B cell (primary cell): ENCODE results near the gene PLEKHA3. TPM values are rescaled to one million over a fixed set of nuclear protein-coding genes. Genes with fewer than 3 reads are reported as not detected.

Experiments
- ATAC-seq: fragments of 200-7000 bp; cut with Tn5 transposase; one replicate; pipeline ENCODE4 v1.10.0; 2021; ENCODE audit warnings: low read depth, mild to moderate bottlenecking, moderate number of reproducible peaks, moderate library complexity
- CTCF ChIA-PET: fragments of 350-600 bp; sonication (Branson Sonifier 250); formaldehyde crosslinking; loops from one replicate; lab custom pipeline; 2021; ENCODE audit warnings: antibody characterized with exemption, inconsistent platforms; lab: Charles Lee
- POLR2A ChIA-PET: fragments of 350-600 bp; sonication (Branson Sonifier 250); formaldehyde crosslinking; loops from one replicate; lab custom pipeline; 2021; ENCODE audit warnings: antibody characterized with exemption; lab: Charles Lee
- DNase-seq: peaks from one replicate; pipeline ENCODE4 v3.0.0; 2013
- H2AFZ ChIP-seq: 2 replicates; pipeline ENCODE4 v1.6.1; 2012; ENCODE audit warnings: mild to moderate bottlenecking, low read depth, low read length; ENCODE audit not compliant: insufficient read depth, poor library complexity, severe bottlenecking
- H3K27ac ChIP-seq, 2 donors: 1 replicate in 1 of 2; 2 replicates in 1 of 2; pipeline ENCODE4 v1.5.1; 2012 to 2013; ENCODE audit warnings: low read length in 2 of 2, mild to moderate bottlenecking in 2 of 2, moderate library complexity in 1 of 2
- H3K27me3 ChIP-seq, 4 experiments: fragments of 200-600 bp in 1 of 4; sonication (generic) in 1 of 4; replicated peaks in 1 of 4; 1 replicate in 2 of 4; 2 replicates in 2 of 4; pipeline versions ENCODE4 v1.6.1 to v1.7.0; 2013 to 2016; ENCODE audit warnings: low read length in 3 of 4, mild to moderate bottlenecking in 2 of 4, mixed read lengths in 1 of 4, moderate library complexity in 1 of 4; ENCODE audit not compliant: insufficient read depth in 4 of 4, control insufficient read depth in 3 of 4; ENCODE audit errors: control extremely low read depth in 1 of 4
- H3K36me3 ChIP-seq, 2 experiments: replicated peaks in 1 of 2; 1 replicate in 1 of 2; 2 replicates in 1 of 2; pipeline versions ENCODE4 v1.6.1 to v1.7.1; 2013; ENCODE audit warnings: low read length in 1 of 2; ENCODE audit not compliant: insufficient read depth in 2 of 2, control insufficient read depth in 1 of 2; ENCODE audit errors: control extremely low read depth in 1 of 2, extremely low read depth in 1 of 2
- H3K4me1 ChIP-seq, 2 donors: fragments of 200-600 bp in 1 of 2; sonication (generic) in 1 of 2; 1 replicate in 1 of 2; 2 replicates in 1 of 2; pipeline versions ENCODE4 v1.5.1 to v1.6.1; 2013 to 2017; ENCODE audit warnings: low read length in 2 of 2; ENCODE audit not compliant: control insufficient read depth in 2 of 2, insufficient read depth in 2 of 2
- H3K4me2 ChIP-seq: replicated peaks from 2 replicates; pipeline ENCODE3; 2012; ENCODE audit warnings: mild to moderate bottlenecking, low read depth, low read length; ENCODE audit not compliant: poor library complexity, severe bottlenecking
- H3K4me3 ChIP-seq, 5 experiments: fragments of 200-600 bp in 1 of 5; sonication (generic) in 1 of 5; 1 replicate in 3 of 5; 2 replicates in 2 of 5; pipeline versions ENCODE4 v1.5.1 to v1.7.0; 2011 to 2016; ENCODE audit warnings: low read length in 4 of 5, mild to moderate bottlenecking in 4 of 5, low read depth in 2 of 5, control low read depth in 1 of 5, moderate library complexity in 1 of 5; ENCODE audit not compliant: insufficient read depth in 1 of 5; ENCODE audit errors: control extremely low read depth in 1 of 5, extremely low read depth in 1 of 5
- H3K79me2 ChIP-seq: fragments of 200-600 bp; sonication (generic); one replicate; pipeline ENCODE4 v1.6.0; 2016; ENCODE audit warnings: low read length; ENCODE audit not compliant: control insufficient read depth, insufficient read depth
- H3K9ac ChIP-seq: fragments of 200-600 bp; sonication (generic); 2 replicates; pipeline ENCODE4 v1.6.1; 2017; ENCODE audit warnings: mild to moderate bottlenecking, low read length, moderate library complexity
- H3K9me3 ChIP-seq, 3 donors: one replicate each; pipeline versions ENCODE4 v1.6.1 to v1.7.1; 2013; ENCODE audit warnings: low read length in 2 of 3; ENCODE audit not compliant: control insufficient read depth in 2 of 3, insufficient read depth in 1 of 3; ENCODE audit errors: control extremely low read depth in 1 of 3
- H4K20me1 ChIP-seq: 2 replicates; pipeline ENCODE4 v1.6.0; 2012; ENCODE audit warnings: mild to moderate bottlenecking, low read length; ENCODE audit not compliant: insufficient read depth, control insufficient read depth, poor library complexity, severe bottlenecking
- H3K27ac Mint-ChIP-seq: one replicate; pipeline ENCODE4 v1.8.0; 2021; ENCODE audit warnings: mixed read lengths
- H3K27me3 Mint-ChIP-seq: one replicate; pipeline ENCODE4 v1.8.0; 2021; ENCODE audit warnings: mixed read lengths
- H3K4me1 Mint-ChIP-seq: one replicate; pipeline ENCODE4 v1.8.0; 2021; ENCODE audit warnings: mixed read lengths
- H3K4me3 Mint-ChIP-seq: one replicate; pipeline ENCODE4 v1.8.0; 2021; ENCODE audit warnings: mixed read lengths
- H3K9me3 Mint-ChIP-seq: one replicate; pipeline ENCODE4 v1.8.0; 2022; ENCODE audit warnings: mixed read lengths; ENCODE audit not compliant: insufficient read depth
- CTCF ChIP-seq: fragments of 200-600 bp; IDR thresholded peaks from one replicate; pipeline ENCODE4 v1.8.0; 2022; ENCODE audit warnings: antibody characterized with exemption, mild to moderate bottlenecking
- EZH2 ChIP-seq: IDR thresholded peaks from 2 replicates; pipeline ENCODE4 v1.6.1; 2012; ENCODE audit warnings: borderline replicate concordance, low read depth, mild to moderate bottlenecking, moderate library complexity, low read length; ENCODE audit not compliant: insufficient read depth, poor library complexity, severe bottlenecking
- WGBS: methylation state at CpG from one replicate; pipeline ENCODE4 v1.1.5; 2013; ENCODE audit warnings: missing lambda C conversion rate; ENCODE audit not compliant: insufficient coverage; 5-methylcytosine and 5-hydroxymethylcytosine counted together
- intact Hi-C: fragments of 100-400 bp; cut with micrococcal nuclease; formaldehyde crosslinking; loops from one replicate; pipeline ENCODE4 v1.10.0; 2022
- polyA plus RNA-seq: library from polyadenylated mRNA; depleted of rRNA; stranded (reverse); fragments of >200 nt; gene quantifications from 2 replicates; pipeline ENCODE4 v1.2.3, GENCODE V29; 2012
- total RNA-seq, 2 donors: library from RNA; stranded (reverse); fragments of 120-200 nt in 1 of 2; gene quantifications; 1 replicate in 1 of 2; 2 replicates in 1 of 2; pipeline versions ENCODE4 v1.2.3 to v1.2.4, GENCODE V29; 2013 to 2022

Gene PLEKHA3
- total and polyA plus RNA-seq, 2 donors (not counting 1 experiment from before 2014, with no cell fraction given), result 4.8 to 29.3 TPM

DNA sequence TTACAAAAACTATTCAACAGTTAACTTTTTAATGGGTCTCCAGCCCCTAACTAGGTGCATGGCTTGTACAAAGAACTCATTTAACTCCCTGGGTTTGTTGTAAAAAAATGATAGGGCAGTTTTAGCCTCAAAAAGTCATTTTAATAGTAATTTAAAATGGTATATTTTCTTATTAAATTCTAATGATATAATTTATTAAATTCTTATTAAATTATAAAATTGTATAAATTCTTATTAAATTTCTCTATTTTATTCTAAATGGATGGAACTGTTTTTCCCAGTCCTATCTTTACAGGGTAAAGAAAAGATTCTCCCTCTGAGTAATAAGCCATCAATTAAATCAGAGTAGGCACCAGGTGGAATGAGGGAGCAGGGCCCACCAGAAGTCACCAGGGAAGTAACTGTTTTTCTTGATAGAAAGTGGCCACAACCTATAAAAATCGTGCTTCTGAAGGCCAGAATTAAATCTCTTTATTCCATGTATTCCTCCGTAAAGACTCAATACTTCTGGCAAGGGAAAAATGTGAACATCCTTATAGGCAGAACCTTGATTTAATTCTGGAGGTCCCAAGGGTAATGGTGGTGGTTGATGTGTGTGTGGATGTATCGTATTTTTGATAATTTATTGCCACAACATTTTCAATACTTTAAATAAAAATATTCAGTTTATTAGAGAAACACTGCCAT, 2.7 kb upstream of the PLEKHA3 start:
- TF ChIP-seq EZH2 (no peak), CTCF (no peak)
- ChIA-PET CTCF (no interaction called here), POLR2A (no interaction called here)
- H3K9me3 Mint-ChIP-seq, result no peaks in the 10 kb centered on the region
- H3K4me1 Mint-ChIP-seq, result peaks cover 35% of the 10 kb centered on the region
- DNase-seq (no peak), ATAC-seq (no peak)
- H3K79me2 ChIP-seq, result peaks cover 20% of the 10 kb centered on the region
- H3K27ac Mint-ChIP-seq, result no peak overlapping the region
- peak overlapping the region; percentile 86 to 90 for H3K27ac ChIP-seq
- peak overlapping the region; percentile 92 for H3K9ac ChIP-seq
- no peaks in the 10 kb centered on the region for H3K27me3 Mint-ChIP-seq
- peaks cover 30 to 32% of the 10 kb centered on the region in 2 donors for H3K4me1 ChIP-seq
- H3K27me3 ChIP-seq, result no peaks in the 10 kb centered on the region
- no CpG with 5 or more reads among the region's 3 CpGs for WGBS
- H4K20me1 ChIP-seq, result peaks cover 15% of the 10 kb centered on the region
- H3K36me3 ChIP-seq, result no peaks in the 10 kb centered on the region
- peak overlapping the region; percentile 94 for H3K4me2 ChIP-seq
- no peaks in the 10 kb centered on the region for H3K9me3 ChIP-seq
- peak overlapping the region; percentile 93 for H2AFZ ChIP-seq
- H3K4me3 ChIP-seq, result peak overlapping the region; percentile 76 to 100 (median 98)
- intact Hi-C loops, result loop anchor here (1.0 to 2.0 kb wide), 3 partner anchors 26 to 64 kb away; partner anchors contain the start of genes PJVK and PRKRA
- H3K4me3 Mint-ChIP-seq, result peak overlapping the region; percentile 98

- Histone ChIP-seq H3K27ac (peak overlapping the region; percentile 86 to 90), H3K79me2 (peaks cover 25% of the 10 kb centered on the region), H3K4me2 (peak overlapping the region; percentile 94), H3K4me1 (peaks cover 32 to 34% of the 10 kb centered on the region in 2 donors), H4K20me1 (peaks cover 15% of the 10 kb centered on the region), H3K4me3 (peak overlapping the region; percentile 76 to 100 (median 98)), H3K36me3 (no peaks in the 10 kb centered on the region), H3K27me3 (no peaks in the 10 kb centered on the region), H3K9ac (peak overlapping the region; percentile 92), H2AFZ (peak overlapping the region; percentile 93), H3K9me3 (no peaks in the 10 kb centered on the region)
- CTCF ChIA-PET, result no interaction called here
- 3% methylated on average over 8 of the region's 10 CpGs for WGBS
- ATAC-seq (no peak), DNase-seq (no peak)
- POLR2A ChIA-PET, result no interaction called here
- Mint-ChIP-seq H3K9me3 (no peaks in the 10 kb centered on the region), H3K27me3 (no peaks in the 10 kb centered on the region), H3K4me3 (peak overlapping the region; percentile 98), H3K4me1 (peaks cover 40% of the 10 kb centered on the region), H3K27ac (peak overlapping the region; percentile 97)
- no peak for TF ChIP-seq EZH2
- no peak for TF ChIP-seq CTCF
- intact Hi-C loops, result loop anchor here (1.0 to 2.0 kb wide), 3 partner anchors 27 to 65 kb away; partner anchors contain the start of genes PJVK and PRKRA
Observed at GRCh38 chr2:178478130-178478438, 2.2 kb upstream of the PLEKHA3 start.
